AG09309 (cell line): Measurements from ENCODE around the gene CGB7.

Source experiments
- DNase-seq: peaks from one replicate; pipeline ENCODE4 v3.0.0-alpha.2; 2010; ENCODE audit warnings: low read depth
- H3K4me3 ChIP-seq: 2 replicates; pipeline ENCODE4 v1.5.1; 2011; ENCODE audit warnings: mild to moderate bottlenecking, low read depth, low read length, moderate library complexity; ENCODE audit not compliant: control insufficient read depth
- CTCF ChIP-seq: IDR thresholded peaks from 2 replicates; pipeline ENCODE4 v1.5.1; 2011; ENCODE audit warnings: mild to moderate bottlenecking, low read depth, low read length, inconsistent platforms; ENCODE audit not compliant: insufficient read depth, control insufficient read depth; ENCODE audit errors: missing control alignments

CGB7 gene

GRCh38 chr19:49014123-49014869 is 43.3 kb downstream of the CGB7 start:
- DNase-seq, result no peak
- no peak overlapping the region for H3K4me3 ChIP-seq
- no peak for TF ChIP-seq CTCF

- no peak for TF ChIP-seq CTCF
- no peak overlapping the region for H3K4me3 ChIP-seq
- no peak for DNase-seq
Measured at GRCh38 chr19:49011194-49011593, 46.4 kb downstream of the CGB7 start.

- TF ChIP-seq CTCF, result no peak
- no peak overlapping the region for H3K4me3 ChIP-seq
- no peak for DNase-seq
Measured at GRCh38 chr19:49010453-49010852, 47.1 kb downstream of the CGB7 start.

GRCh38 chr19:49009828-49010227 is 47.7 kb downstream of the CGB7 start:
- H3K4me3 ChIP-seq, result no peak overlapping the region
- DNase-seq, result no peak
- TF ChIP-seq CTCF, result no peak

GRCh38 chr19:49006905-49007304 is 50.6 kb downstream of the CGB7 start:
- TF ChIP-seq CTCF, result no peak
- H3K4me3 ChIP-seq, result no peak overlapping the region
- no peak for DNase-seq

- DNase-seq, result no peak
- no peak overlapping the region for H3K4me3 ChIP-seq
- no peak for TF ChIP-seq CTCF
Measured at GRCh38 chr19:49004964-49005614, 52.5 kb downstream of the CGB7 start.
